Measurements from ENCODE around the gene WDR20. TPM values are rescaled to one million over a fixed set of nuclear protein-coding genes. Genes with fewer than 3 reads are reported as not detected.

WDR20 gene
- total and polyA plus RNA-seq, 10 of the 15 experiments (the other 5 are each of a cell fraction or from before 2014, with no cell fraction given) = 9.1 to 25.9 (median 18.4) TPM

DNA sequence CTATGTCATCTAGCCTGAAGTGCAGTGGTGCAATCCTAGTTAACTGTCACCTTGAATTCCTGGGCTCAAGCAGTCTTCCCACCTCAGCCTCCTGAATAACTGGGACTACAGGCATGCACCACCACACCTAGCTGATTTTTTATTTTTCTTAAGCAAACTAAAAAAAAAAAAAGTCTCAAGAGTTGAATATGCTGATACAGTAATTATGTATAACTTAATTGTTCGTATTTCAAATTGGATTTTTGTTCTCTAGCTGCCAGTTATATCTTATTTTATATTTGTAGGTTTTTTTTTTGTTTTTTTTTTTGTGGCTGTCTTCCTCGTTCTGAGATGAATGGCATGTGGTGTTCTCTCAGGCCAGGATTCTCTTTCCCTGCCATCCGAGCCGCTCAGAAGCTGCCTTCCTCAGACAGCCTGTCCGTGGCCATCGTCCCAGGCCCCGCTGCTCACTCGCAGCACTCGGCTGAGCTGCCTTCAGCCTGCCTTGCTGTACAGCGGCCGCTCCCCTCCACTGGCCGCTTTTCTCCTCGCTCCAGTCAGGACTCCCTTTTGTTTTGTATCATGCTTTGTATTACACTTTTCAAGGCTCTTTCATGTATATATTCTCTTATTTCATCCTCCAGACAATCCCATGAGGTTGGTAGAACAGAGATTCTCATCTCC, 53.3 kb downstream of the WDR20 start:
- Histone ChIP-seq H3K4me2 (ENCODE audit: control insufficient read depth, insufficient read depth) (no peak overlapping the region), H3K27me3 (replicated peaks in 1 of 2; ENCODE audit: control insufficient read depth in 2 of 2, insufficient read depth in 2 of 2, low read length in 1 of 2) (no peaks in the 10 kb centered on the region), H3K79me2 (ENCODE audit: control insufficient read depth, insufficient read depth, low read length) (peaks cover 16% of the 10 kb centered on the region), H2AFZ (ENCODE audit: control insufficient read depth, low read depth, low read length) (no peak overlapping the region), H4K20me1 (ENCODE audit: control insufficient read depth, insufficient read depth) (no peaks in the 10 kb centered on the region; the same call in 1 of the 2 replicates), H3K4me1 (ENCODE audit: control insufficient read depth, insufficient read depth, low read length) (peaks cover 15% of the 10 kb centered on the region), H3K36me3 (ENCODE audit: control insufficient read depth in 2 of 2, insufficient read depth in 2 of 2, low read length in 1 of 2) (peaks cover 5 to 14% of the 10 kb centered on the region in 2 experiments), H3K27ac (ENCODE audit: control insufficient read depth, insufficient read depth) (no peak overlapping the region), H3K9ac (ENCODE audit: control insufficient read depth, insufficient read depth, low read length) (no peak overlapping the region), H3K9me3 (replicated peaks; ENCODE audit: control insufficient read depth, insufficient read depth, low read length) (no peaks in the 10 kb centered on the region; the same call in 2 of the 3 replicates), H3K4me3 (no peak overlapping the region)
- WGBS (ENCODE audit: insufficient coverage, insufficient replicate concordance, low lambda C conversion rate, missing lambda C conversion rate) = 97% methylated on average over 13 of the region's 13 CpGs
- POLR2A ChIA-PET = no interaction called here
- in situ Hi-C loops (cut with MboI) (no loop called here), intact Hi-C loops (cut with micrococcal nuclease; ENCODE audit: unreplicated experiment) (no loop called here)
- FAIRE-seq = no peak
- DNase-seq (ENCODE audit: low read depth, low spot score) = no peak
- TF ChIP-seq, protein P1, sequence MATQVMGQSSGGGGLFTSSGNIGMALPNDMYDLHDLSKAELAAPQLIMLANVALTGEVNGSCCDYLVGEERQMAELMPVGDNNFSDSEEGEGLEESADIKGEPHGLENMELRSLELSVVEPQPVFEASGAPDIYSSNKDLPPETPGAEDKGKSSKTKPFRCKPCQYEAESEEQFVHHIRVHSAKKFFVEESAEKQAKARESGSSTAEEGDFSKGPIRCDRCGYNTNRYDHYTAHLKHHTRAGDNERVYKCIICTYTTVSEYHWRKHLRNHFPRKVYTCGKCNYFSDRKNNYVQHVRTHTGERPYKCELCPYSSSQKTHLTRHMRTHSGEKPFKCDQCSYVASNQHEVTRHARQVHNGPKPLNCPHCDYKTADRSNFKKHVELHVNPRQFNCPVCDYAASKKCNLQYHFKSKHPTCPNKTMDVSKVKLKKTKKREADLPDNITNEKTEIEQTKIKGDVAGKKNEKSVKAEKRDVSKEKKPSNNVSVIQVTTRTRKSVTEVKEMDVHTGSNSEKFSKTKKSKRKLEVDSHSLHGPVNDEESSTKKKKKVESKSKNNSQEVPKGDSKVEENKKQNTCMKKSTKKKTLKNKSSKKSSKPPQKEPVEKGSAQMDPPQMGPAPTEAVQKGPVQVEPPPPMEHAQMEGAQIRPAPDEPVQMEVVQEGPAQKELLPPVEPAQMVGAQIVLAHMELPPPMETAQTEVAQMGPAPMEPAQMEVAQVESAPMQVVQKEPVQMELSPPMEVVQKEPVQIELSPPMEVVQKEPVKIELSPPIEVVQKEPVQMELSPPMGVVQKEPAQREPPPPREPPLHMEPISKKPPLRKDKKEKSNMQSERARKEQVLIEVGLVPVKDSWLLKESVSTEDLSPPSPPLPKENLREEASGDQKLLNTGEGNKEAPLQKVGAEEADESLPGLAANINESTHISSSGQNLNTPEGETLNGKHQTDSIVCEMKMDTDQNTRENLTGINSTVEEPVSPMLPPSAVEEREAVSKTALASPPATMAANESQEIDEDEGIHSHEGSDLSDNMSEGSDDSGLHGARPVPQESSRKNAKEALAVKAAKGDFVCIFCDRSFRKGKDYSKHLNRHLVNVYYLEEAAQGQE (IDR thresholded peaks at IDR 0.05; ENCODE audit: low read depth, low read length) = no peak
- no peak for TF ChIP-seq RFX5 (IDR thresholded peaks at IDR 0.05; ENCODE audit: low read depth, low read length)
- TF ChIP-seq, protein P2, sequence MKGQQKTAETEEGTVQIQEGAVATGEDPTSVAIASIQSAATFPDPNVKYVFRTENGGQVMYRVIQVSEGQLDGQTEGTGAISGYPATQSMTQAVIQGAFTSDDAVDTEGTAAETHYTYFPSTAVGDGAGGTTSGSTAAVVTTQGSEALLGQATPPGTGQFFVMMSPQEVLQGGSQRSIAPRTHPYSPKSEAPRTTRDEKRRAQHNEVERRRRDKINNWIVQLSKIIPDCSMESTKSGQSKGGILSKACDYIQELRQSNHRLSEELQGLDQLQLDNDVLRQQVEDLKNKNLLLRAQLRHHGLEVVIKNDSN (IDR thresholded peaks at IDR 0.05; ENCODE audit: borderline replicate concordance, extremely low read length, insufficient read depth, low read depth, low read length) = no peak
- CTCF ChIA-PET = interaction anchor here (0.6 to 0.7 kb wide), 2 partner anchors 8 to 110 kb away, joined by 3 read pairs; no protein-coding TSS in a partner anchor
- RAD21 ChIA-PET (ENCODE audit: unreplicated experiment) = no interaction called here
- SMC1A ChIA-PET (ENCODE audit: uncharacterized antibody, unreplicated experiment) = no interaction called here
- BruUV-seq (replicated peaks) = no TSS peak
- ATAC-seq = no peak

Measured in GM12878 (cell line).